HT-29 (cell line): ENCODE measurements around the gene TTR. TPM values are rescaled to one million over a fixed set of nuclear protein-coding genes. Genes with fewer than 3 reads are reported as not detected.

Source experiments
- total RNA-seq: library from RNA; depleted of rRNA; stranded (reverse); fragments of >200 nt; shearing (Covaris generic); gene quantifications from 2 replicates; pipeline ENCODE4 v1.2.3, GENCODE V29; 2014; rRNA removed

Gene TTR
- total RNA-seq, 1 experiment from 2014 or later: 1.3 TPM

Other genes with a start within 250 kb of the TTR start
- gene DSG4, start 215.1 kb upstream of the TTR start, total RNA-seq: 0.03 and 0.38 TPM in 2 replicates
- 0.03 TPM in 1 of 2 replicates, not detected in the other for gene DSG3, start 144.1 kb upstream of the TTR start, total RNA-seq
- gene DSG2, start 93.7 kb upstream of the TTR start, total RNA-seq: 16.5 and 17.8 TPM in 2 replicates
- 0.68 and 2.3 TPM in 2 replicates for gene B4GALT6, start 92.7 kb downstream of the TTR start, total RNA-seq
- not detected in 2 replicates for gene SLC25A52, start 169.0 kb downstream of the TTR start, total RNA-seq